Naive thymus-derived CD8-positive, alpha-beta T cell (primary cell): ENCODE results near the gene LRRC26. TPM values are rescaled to one million over a fixed set of nuclear protein-coding genes. Genes with fewer than 3 reads are reported as not detected.
"Not testable (repeated sequence)": the region's sequence is repeated elsewhere in the genome, so short reads cannot be mapped to it uniquely, and the experiment has no call there.

Experiments used
- ATAC-seq, 2 donors: fragments of 150-1000 bp; cut with Tn5 transposase in 1 of 2; sonication (Bioruptor Pico), chemical (Tn5 transposase) in 1 of 2; 1 replicate in 1 of 2; 2 replicates in 1 of 2; pipeline ENCODE4 v1.10.0; 2021; ENCODE audit warnings: mild to moderate bottlenecking in 2 of 2, moderate library complexity in 2 of 2
- POLR2A ChIA-PET: fragments of 350-600 bp; sonication (Branson Sonifier 250); formaldehyde crosslinking; loops from one replicate; lab custom pipeline; 2021; ENCODE audit warnings: antibody characterized with exemption; lab: Charles Lee
- DNase-seq, 10 donors: peaks; one replicate each; pipeline versions ENCODE4 v3.0.0 to v3.0.0-alpha.2; 2020 to 2022
- H3K27ac Mint-ChIP-seq, 10 donors: one replicate each; pipeline ENCODE4 v1.8.0; 2020 to 2022; ENCODE audit warnings: mild to moderate bottlenecking in 10 of 10, mixed read lengths in 10 of 10, moderate library complexity in 4 of 10, inconsistent platforms in 1 of 10
- H3K27me3 Mint-ChIP-seq, 5 donors: one replicate each; pipeline ENCODE4 v1.8.0; 2021 to 2022; ENCODE audit warnings: mixed read lengths in 5 of 5
- H3K36me3 Mint-ChIP-seq, 3 donors: one replicate each; pipeline ENCODE4 v1.8.0; 2020 to 2022; ENCODE audit warnings: mixed read lengths in 3 of 3, mild to moderate bottlenecking in 2 of 3, inconsistent platforms in 1 of 3
- H3K4me1 Mint-ChIP-seq, 4 donors: one replicate each; pipeline ENCODE4 v1.8.0; 2021 to 2022; ENCODE audit warnings: mixed read lengths in 4 of 4
- H3K4me3 Mint-ChIP-seq, 10 donors: one replicate each; pipeline ENCODE4 v1.8.0; 2020 to 2022; ENCODE audit warnings: mild to moderate bottlenecking in 10 of 10, mixed read lengths in 10 of 10, moderate library complexity in 6 of 10, inconsistent platforms in 1 of 10
- H3K9me3 Mint-ChIP-seq, 9 donors: one replicate each; pipeline ENCODE4 v1.8.0; 2020 to 2022; ENCODE audit warnings: mixed read lengths in 9 of 9, mild to moderate bottlenecking in 3 of 9, inconsistent platforms in 1 of 9, moderate library complexity in 1 of 9
- polyA plus RNA-seq, 3 donors: library from polyadenylated mRNA; unstranded; fragments of 300-500 nt; fragmentation: Illumina TruSeq; gene quantifications; one replicate each; pipeline ENCODE4 v1.2.3, GENCODE V29; 2021
- total RNA-seq, 8 experiments: library from RNA in 2 of 8; stranded (reverse) in 2 of 8; gene quantifications; one replicate each; pipeline ENCODE4 v1.2.3 and lab custom pipeline; 2021 to 2026

The LRRC26 gene
- total and polyA plus RNA-seq, 5 experiments from 2014 or later, result not detected

- DNase-seq, result no peak
- Mint-ChIP-seq H3K9me3 (peaks cover 0 to 2% (median 0%) of the 10 kb centered on the region in 9 donors), H3K4me3 (peak overlapping the region in 2 of 10 donors; percentile 2 to 59), H3K4me1 (peaks cover 0 to 4% (median 2%) of the 10 kb centered on the region in 4 donors), H3K27me3 (peaks cover 17 to 74% (median 40%) of the 10 kb centered on the region in 5 donors), H3K27ac (peak overlapping the region in 1 of 10 donors; percentile 12), H3K36me3 (peaks cover 0 to 2% (median 0%) of the 10 kb centered on the region in 3 donors)
- no peak for ATAC-seq
- POLR2A ChIA-PET, result no interaction called here
Measured at GRCh38 chr9:137141976-137142936, 27.6 kb downstream of the LRRC26 start.

DNA sequence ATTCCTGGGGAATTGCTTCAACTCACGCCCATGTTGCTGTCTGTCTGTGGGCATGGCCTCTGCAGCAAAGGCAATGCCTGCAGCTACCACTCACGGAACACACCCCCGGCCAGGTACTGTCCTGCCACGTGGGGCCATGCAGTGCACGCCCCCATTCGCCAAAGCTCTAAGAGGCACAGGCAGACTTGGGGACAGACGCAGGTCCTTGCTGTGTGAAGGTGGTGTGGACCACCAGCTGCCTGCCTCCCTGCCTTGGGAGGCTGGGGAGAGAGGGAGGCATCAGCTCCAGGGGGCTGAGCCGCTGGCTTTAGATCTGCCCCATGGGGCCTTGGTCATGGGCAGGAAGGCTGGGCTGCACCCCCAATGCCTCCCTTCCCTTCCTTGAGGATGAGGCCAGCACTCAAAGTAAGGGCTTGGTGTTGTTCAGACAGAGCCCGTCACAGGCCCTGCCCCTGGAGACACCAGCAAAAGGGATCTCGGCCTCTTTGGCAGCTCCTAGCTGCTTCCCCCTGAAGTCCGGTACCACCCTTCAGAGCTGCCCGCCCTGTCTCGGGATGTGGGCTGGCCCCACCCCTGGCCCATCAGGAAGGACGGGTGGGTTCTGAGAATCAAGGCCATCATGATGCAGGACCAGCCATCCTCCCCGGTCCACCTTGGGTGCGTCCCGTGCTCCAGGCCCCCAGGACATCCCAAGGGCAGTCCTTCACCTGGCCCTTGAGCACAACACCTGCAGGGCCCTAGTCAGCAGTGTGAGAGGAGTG lies 28.6 kb downstream of the LRRC26 start:
- POLR2A ChIA-PET, result no interaction called here
- no peaks in the 10 kb centered on the region for H3K9me3 Mint-ChIP-seq
- peaks cover 0 to 2% (median 0%) of the 10 kb centered on the region in 3 donors for H3K36me3 Mint-ChIP-seq
- DNase-seq (no peak), ATAC-seq (no peak)
- H3K4me3 Mint-ChIP-seq, result no peak overlapping the region
- H3K27ac Mint-ChIP-seq, result no peak overlapping the region
- H3K4me1 Mint-ChIP-seq, result peaks cover 0 to 4% (median 2%) of the 10 kb centered on the region in 4 donors
- H3K27me3 Mint-ChIP-seq, result peaks cover 14 to 74% (median 40%) of the 10 kb centered on the region in 5 donors

GRCh38 chr9:137140151-137141012 lies 29.5 kb downstream of the LRRC26 start:
- peaks cover 19 to 81% (median 46%) of the 10 kb centered on the region in 5 donors for H3K27me3 Mint-ChIP-seq
- peaks cover 0 to 2% (median 2%) of the 10 kb centered on the region in 3 donors for H3K36me3 Mint-ChIP-seq
- H3K9me3 Mint-ChIP-seq, result no peaks in the 10 kb centered on the region
- peaks cover 0 to 4% (median 2%) of the 10 kb centered on the region in 4 donors for H3K4me1 Mint-ChIP-seq
- H3K4me3 Mint-ChIP-seq, result peak overlapping the region in 3 of 10 donors; percentile 2 to 41 (median 28)
- H3K27ac Mint-ChIP-seq, result peak overlapping the region in 1 of 10 donors; percentile 53
- DNase-seq (no peak), ATAC-seq (no peak)
- POLR2A ChIA-PET, result interaction anchor here (1.0 to 1.3 kb wide), 3 partner anchors 9 to 60 kb away, joined by 3 to 4 read pairs (median 3); partner anchors contain the start of gene TPRN

GRCh38 chr9:137139468-137140150 lies 30.2 kb downstream of the LRRC26 start:
- Mint-ChIP-seq H3K27ac (peak overlapping the region in 1 of 10 donors; percentile 34), H3K4me3 (no peak overlapping the region), H3K4me1 (peaks cover 0 to 4% (median 2%) of the 10 kb centered on the region in 4 donors), H3K9me3 (no peaks in the 10 kb centered on the region), H3K36me3 (peaks cover 0 to 2% (median 2%) of the 10 kb centered on the region in 3 donors), H3K27me3 (peaks cover 21 to 84% (median 46%) of the 10 kb centered on the region in 5 donors)
- ATAC-seq (peak in 1 of 2 donors; percentile 48), DNase-seq (peak in 1 of 10 donors; percentile 17)
- POLR2A ChIA-PET, result interaction anchor here (1.0 to 1.3 kb wide), 3 partner anchors 9 to 61 kb away, joined by 3 to 4 read pairs (median 3); partner anchors contain the start of gene TPRN

- Mint-ChIP-seq H3K27me3 (peaks cover 21 to 85% (median 43%) of the 10 kb centered on the region in 5 donors), H3K4me1 (peaks cover 0 to 4% (median 2%) of the 10 kb centered on the region in 4 donors), H3K9me3 (no peaks in the 10 kb centered on the region), H3K27ac (peak within 1 kb of the TSS in 1 of 10 donors; percentile 34), H3K4me3 (peak within 1 kb of the TSS in 1 of 10 donors; percentile 15), H3K36me3 (peaks cover 0 to 2% (median 2%) of the 10 kb centered on the region in 3 donors)
- POLR2A ChIA-PET, result interaction anchor here (1.0 to 1.3 kb wide), 2 partner anchors 9 to 62 kb away, joined by 3 to 9 read pairs; partner anchors contain the start of gene TPRN
- DNase-seq (peak in 6 of 10 donors; percentile 37 to 71 (median 54)), ATAC-seq (peak; percentile 78 to 94)
Measured at GRCh38 chr9:137138722-137139467, 31.0 kb downstream of the LRRC26 start, which contains the start of gene GRIN1. TSS of gene GRIN1 (plus strand) at chr9:137139154. CDS start at chr9:137139487, 333 bp downstream.

DNA sequence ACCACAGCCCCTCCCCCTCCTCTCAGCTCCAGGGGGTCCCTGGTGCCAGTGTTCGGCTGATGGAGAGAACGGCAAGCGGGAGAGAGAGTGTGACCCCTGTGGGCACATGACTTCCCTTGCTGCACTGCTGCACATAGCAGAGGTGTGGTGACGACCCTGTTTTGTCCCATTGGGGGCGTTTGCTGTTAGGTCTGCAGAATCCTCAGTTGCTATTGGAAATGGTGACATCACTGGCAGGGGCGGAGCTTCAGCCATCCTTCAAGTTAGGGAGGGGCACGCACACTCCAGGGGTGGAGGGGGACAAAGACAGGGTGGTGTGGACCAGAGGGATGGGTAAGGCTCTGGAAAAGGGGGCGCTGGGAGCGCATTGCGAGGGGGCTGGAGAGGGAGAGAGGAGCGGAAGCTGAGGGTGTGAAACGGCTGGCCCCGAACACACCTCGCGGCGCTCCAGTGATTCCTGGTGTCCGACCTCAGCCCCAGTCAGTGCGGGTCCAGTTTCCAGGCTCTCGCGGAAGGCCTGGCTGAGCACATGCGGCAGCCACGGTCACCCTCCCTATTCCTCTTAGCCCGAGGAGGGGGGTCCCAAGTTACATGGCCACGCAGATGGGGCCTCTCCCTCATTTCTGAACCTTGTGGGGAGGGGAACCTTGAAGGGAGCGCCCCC lies 31.7 kb downstream of the LRRC26 start:
- H3K27me3 Mint-ChIP-seq, result peaks cover 21 to 82% (median 38%) of the 10 kb centered on the region in 5 donors
- H3K36me3 Mint-ChIP-seq, result peaks cover 0 to 2% (median 2%) of the 10 kb centered on the region in 3 donors
- peaks cover 0 to 4% (median 2%) of the 10 kb centered on the region in 4 donors for H3K4me1 Mint-ChIP-seq
- ATAC-seq, result peak in 1 of 2 donors; percentile 29
- DNase-seq, result no peak
- H3K27ac Mint-ChIP-seq, result no peak overlapping the region
- POLR2A ChIA-PET, result interaction anchor here (1.0 kb wide), 1 partner anchor 8 kb away, joined by 9 read pairs; no protein-coding TSS in a partner anchor
- H3K9me3 Mint-ChIP-seq, result no peaks in the 10 kb centered on the region
- peak overlapping the region in 1 of 10 donors; percentile 15 for H3K4me3 Mint-ChIP-seq

GRCh38 chr9:137136881-137137607 lies 32.8 kb downstream of the LRRC26 start:
- no peak for DNase-seq
- Mint-ChIP-seq H3K4me3 (no peak overlapping the region), H3K36me3 (peaks cover 0 to 2% (median 2%) of the 10 kb centered on the region in 3 donors), H3K27ac (no peak overlapping the region), H3K27me3 (peaks cover 18 to 75% (median 35%) of the 10 kb centered on the region in 5 donors), H3K4me1 (peaks cover 0 to 2% (median under 1%) of the 10 kb centered on the region in 4 donors), H3K9me3 (no peaks in the 10 kb centered on the region)
- ATAC-seq, result no peak
- POLR2A ChIA-PET, result no interaction called here

- Mint-ChIP-seq H3K36me3 (peaks cover 0 to 2% (median 2%) of the 10 kb centered on the region in 3 donors), H3K4me3 (no peak overlapping the region), H3K9me3 (no peaks in the 10 kb centered on the region), H3K4me1 (peaks cover 0 to 2% (median under 1%) of the 10 kb centered on the region in 4 donors), H3K27me3 (peaks cover 15 to 68% (median 33%) of the 10 kb centered on the region in 5 donors), H3K27ac (no peak overlapping the region)
- ATAC-seq (no peak), DNase-seq (no peak)
- POLR2A ChIA-PET, result no interaction called here
Measured at GRCh38 chr9:137136261-137136880, 33.5 kb downstream of the LRRC26 start.

DNA sequence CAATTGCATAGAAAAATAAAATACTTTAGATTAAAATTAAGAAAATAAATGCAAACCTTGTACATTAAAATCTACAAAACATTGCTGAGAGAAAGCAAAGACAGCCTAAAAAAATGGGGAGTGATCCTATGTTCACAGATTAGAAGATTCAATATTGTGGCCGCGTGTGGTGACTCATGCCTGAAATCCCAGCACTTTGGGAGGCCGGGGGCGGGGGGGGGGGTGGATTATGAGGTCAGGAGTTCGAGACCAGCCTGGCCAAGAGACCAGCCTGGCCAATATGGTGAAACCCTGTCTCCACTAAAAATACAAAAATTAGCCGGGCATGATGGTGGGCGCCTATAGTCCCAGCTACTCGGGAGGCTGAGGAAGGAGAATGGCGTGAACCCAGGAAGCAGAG lies 34.7 kb downstream of the LRRC26 start:
- H3K9me3 Mint-ChIP-seq, H3K36me3 Mint-ChIP-seq, H3K4me1 Mint-ChIP-seq, H3K4me3 Mint-ChIP-seq, POLR2A ChIA-PET, DNase-seq, H3K27ac Mint-ChIP-seq, ATAC-seq: not testable (repeated sequence)
- H3K27me3 Mint-ChIP-seq, result peaks cover 11 to 57% (median 28%) of the 10 kb centered on the region in 5 donors
